Activated CD4-positive, alpha-beta memory T cell treated with anti-CD3 and anti-CD28 coated beads for 36 hours (primary cell): ENCODE measurements around the gene ARIH1. TPM values are rescaled to one million over a fixed set of nuclear protein-coding genes. Genes with fewer than 3 reads are reported as not detected.

Experiments
- CTCF ChIA-PET: fragments of 350-600 bp; sonication (Branson Sonifier 250); formaldehyde crosslinking; loops from one replicate; lab custom pipeline; 2021; ENCODE audit warnings: antibody characterized with exemption, inconsistent platforms; lab: Charles Lee
- POLR2A ChIA-PET: fragments of 350-600 bp; sonication (Branson Sonifier 250); formaldehyde crosslinking; loops from one replicate; lab custom pipeline; 2021; ENCODE audit warnings: antibody characterized with exemption; lab: Charles Lee
- DNase-seq: peaks from one replicate; pipeline ENCODE4 v3.0.0-alpha.2; 2020
- H3K27ac Mint-ChIP-seq: one replicate; pipeline ENCODE4 v1.8.0; 2021; ENCODE audit warnings: mixed read lengths
- H3K27me3 Mint-ChIP-seq: one replicate; pipeline ENCODE4 v1.8.0; 2021; ENCODE audit warnings: mixed read lengths
- H3K36me3 Mint-ChIP-seq: one replicate; pipeline ENCODE4 v1.8.0; 2021; ENCODE audit warnings: mixed read lengths
- H3K4me1 Mint-ChIP-seq: one replicate; pipeline ENCODE4 v1.8.0; 2021; ENCODE audit warnings: low read depth, mixed read lengths
- H3K4me3 Mint-ChIP-seq: one replicate; pipeline ENCODE4 v1.8.0; 2021; ENCODE audit warnings: mild to moderate bottlenecking, mixed read lengths
- H3K9me3 Mint-ChIP-seq: one replicate; pipeline ENCODE4 v1.8.0; 2021; ENCODE audit warnings: mixed read lengths
- intact Hi-C: fragments of 100-400 bp; cut with micrococcal nuclease; formaldehyde crosslinking; loops from one replicate; pipeline ENCODE4 v1.15.1; 2023
- total RNA-seq, 2 experiments: library from RNA; stranded (reverse); gene quantifications; one replicate each; pipeline ENCODE4 v1.2.3, GENCODE V29; 2021

Gene ARIH1
- total RNA-seq, 2 experiments from 2014 or later: 169 to 187 TPM

- Mint-ChIP-seq H3K4me3 (no peak overlapping the region), H3K9me3 (no peaks in the 10 kb centered on the region), H3K36me3 (peaks cover 15% of the 10 kb centered on the region), H3K27ac (no peak overlapping the region), H3K4me1 (peaks cover 66% of the 10 kb centered on the region), H3K27me3 (no peaks in the 10 kb centered on the region)
- POLR2A ChIA-PET: interaction anchor here (1.5 kb wide), 1 partner anchor 12 kb away, joined by 5 read pairs; no protein-coding TSS in a partner anchor
- intact Hi-C loops: no loop called here
- DNase-seq: no peak
- CTCF ChIA-PET: no interaction called here
These were observed 13.1 kb downstream of the ARIH1 start for GRCh38 chr15:72487070-72487797.

- intact Hi-C loops: no loop called here
- DNase-seq: no peak
- Mint-ChIP-seq H3K27ac (no peak overlapping the region), H3K9me3 (no peaks in the 10 kb centered on the region), H3K4me3 (no peak overlapping the region), H3K36me3 (peaks cover 7% of the 10 kb centered on the region), H3K4me1 (peaks cover 58% of the 10 kb centered on the region), H3K27me3 (no peaks in the 10 kb centered on the region)
- POLR2A ChIA-PET: no interaction called here
- CTCF ChIA-PET: interaction anchor here (1.3 kb wide), 1 partner anchor 234 kb away, joined by 4 read pairs; no protein-coding TSS in a partner anchor
These were observed 14.4 kb downstream of the ARIH1 start for GRCh38 chr15:72488558-72488957.

DNA sequence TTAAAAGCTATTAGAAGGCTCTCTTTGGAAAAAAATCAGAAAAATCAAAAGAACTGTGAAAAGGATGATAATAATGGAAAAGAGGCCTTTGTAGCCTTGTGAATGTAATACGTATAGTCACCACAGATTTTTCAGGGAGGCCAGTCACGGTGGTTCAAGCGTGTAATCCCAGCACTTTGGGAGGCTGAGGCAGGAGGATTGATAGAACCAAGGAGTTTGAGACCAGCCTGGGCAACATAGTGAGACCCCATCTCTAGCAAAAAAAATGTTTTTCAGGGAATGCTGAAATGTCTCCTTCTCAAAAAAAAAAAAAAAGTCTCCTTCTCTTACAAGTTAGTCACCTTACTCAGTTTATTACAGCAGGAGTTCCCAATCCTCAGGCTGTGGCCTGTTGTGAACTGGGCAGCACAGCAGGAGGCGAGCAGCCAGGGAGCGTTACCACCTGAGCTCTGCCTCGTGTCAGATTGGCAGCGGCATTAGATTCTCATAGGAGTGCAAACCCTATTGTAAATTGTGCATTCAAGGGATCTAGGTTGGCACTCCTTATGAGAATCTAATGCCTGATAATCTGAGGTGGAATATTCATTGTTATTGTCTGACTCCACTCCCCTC is 15.9 kb downstream of the ARIH1 start:
- Mint-ChIP-seq H3K4me3 (no peak overlapping the region), H3K36me3 (peaks cover 2% of the 10 kb centered on the region), H3K27me3 (no peaks in the 10 kb centered on the region), H3K4me1 (peaks cover 58% of the 10 kb centered on the region), H3K27ac (no peak overlapping the region), H3K9me3 (no peaks in the 10 kb centered on the region)
- no peak for DNase-seq
- intact Hi-C loops: no loop called here
- ChIA-PET POLR2A (no interaction called here), CTCF (no interaction called here)

- peaks cover 60% of the 10 kb centered on the region for H3K4me1 Mint-ChIP-seq
These were observed 17.6 kb downstream of the ARIH1 start for GRCh38 chr15:72491768-72492167.

GRCh38 chr15:72492733-72493132 is 18.6 kb downstream of the ARIH1 start:
- no peak overlapping the region for H3K27ac Mint-ChIP-seq
- H3K9me3 Mint-ChIP-seq: no peaks in the 10 kb centered on the region
- DNase-seq: no peak
- ChIA-PET POLR2A (interaction anchor here (2.0 kb wide), 1 partner anchor 17 kb away, joined by 6 read pairs; no protein-coding TSS in a partner anchor), CTCF (interaction anchor here (1.0 to 1.5 kb wide), 2 partner anchors 12 to 107 kb away, joined by 3 to 4 read pairs; no protein-coding TSS in a partner anchor)
- no peaks in the 10 kb centered on the region for H3K27me3 Mint-ChIP-seq
- peaks cover 62% of the 10 kb centered on the region for H3K4me1 Mint-ChIP-seq
- no peak overlapping the region for H3K4me3 Mint-ChIP-seq
- intact Hi-C loops: no loop called here
- peaks cover 2% of the 10 kb centered on the region for H3K36me3 Mint-ChIP-seq

More at GRCh38 chr15:72491768-72492167, 17.6 kb downstream of the ARIH1 start:
- ChIA-PET POLR2A (interaction anchor here (2.0 kb wide), 1 partner anchor 16 kb away, joined by 6 read pairs; no protein-coding TSS in a partner anchor), CTCF (interaction anchor here (1.0 kb wide), 2 partner anchors 11 to 179 kb away, joined by 3 read pairs; no protein-coding TSS in a partner anchor)
- Mint-ChIP-seq H3K27ac (no peak overlapping the region), H3K36me3 (peaks cover 2% of the 10 kb centered on the region), H3K27me3 (no peaks in the 10 kb centered on the region), H3K9me3 (no peaks in the 10 kb centered on the region), H3K4me3 (no peak overlapping the region)
- intact Hi-C loops: no loop called here
- DNase-seq: no peak

GRCh38 chr15:72493220-72493619 is 19.1 kb downstream of the ARIH1 start:
- Mint-ChIP-seq H3K4me1 (peaks cover 61% of the 10 kb centered on the region), H3K9me3 (no peaks in the 10 kb centered on the region), H3K27me3 (no peaks in the 10 kb centered on the region), H3K4me3 (no peak overlapping the region), H3K27ac (no peak overlapping the region), H3K36me3 (peaks cover 2% of the 10 kb centered on the region)
- ChIA-PET CTCF (interaction anchor here (0.6 to 1.5 kb wide), 2 partner anchors 28 to 107 kb away, joined by 3 to 4 read pairs; no protein-coding TSS in a partner anchor), POLR2A (interaction anchor here (2.0 kb wide), 1 partner anchor 18 kb away, joined by 6 read pairs; no protein-coding TSS in a partner anchor)
- intact Hi-C loops: no loop called here
- no peak for DNase-seq

- Mint-ChIP-seq H3K27ac (no peak overlapping the region), H3K9me3 (no peaks in the 10 kb centered on the region)
- intact Hi-C loops: no loop called here
These were observed 20.9 kb downstream of the ARIH1 start for GRCh38 chr15:72495007-72495406.

GRCh38 chr15:72496783-72497182 is 22.7 kb downstream of the ARIH1 start:
- DNase-seq: no peak
- no peak overlapping the region for H3K4me3 Mint-ChIP-seq
- ChIA-PET POLR2A (no interaction called here), CTCF (no interaction called here)
- peaks cover 5% of the 10 kb centered on the region for H3K36me3 Mint-ChIP-seq
- intact Hi-C loops: no loop called here
- no peaks in the 10 kb centered on the region for H3K9me3 Mint-ChIP-seq
- no peak overlapping the region for H3K27ac Mint-ChIP-seq
- peaks cover 55% of the 10 kb centered on the region for H3K4me1 Mint-ChIP-seq
- no peaks in the 10 kb centered on the region for H3K27me3 Mint-ChIP-seq

More at GRCh38 chr15:72495007-72495406, 20.9 kb downstream of the ARIH1 start:
- H3K4me1 Mint-ChIP-seq: peaks cover 60% of the 10 kb centered on the region
- CTCF ChIA-PET: interaction anchor here (1.9 kb wide), 1 partner anchor 22 kb away, joined by 8 read pairs; no protein-coding TSS in a partner anchor
- peaks cover 7% of the 10 kb centered on the region for H3K36me3 Mint-ChIP-seq
- no peak for DNase-seq
- H3K27me3 Mint-ChIP-seq: no peaks in the 10 kb centered on the region
- POLR2A ChIA-PET: interaction anchor here (0.6 kb wide), 1 partner anchor 9 kb away, joined by 3 read pairs; no protein-coding TSS in a partner anchor
- H3K4me3 Mint-ChIP-seq: no peak overlapping the region

DNA sequence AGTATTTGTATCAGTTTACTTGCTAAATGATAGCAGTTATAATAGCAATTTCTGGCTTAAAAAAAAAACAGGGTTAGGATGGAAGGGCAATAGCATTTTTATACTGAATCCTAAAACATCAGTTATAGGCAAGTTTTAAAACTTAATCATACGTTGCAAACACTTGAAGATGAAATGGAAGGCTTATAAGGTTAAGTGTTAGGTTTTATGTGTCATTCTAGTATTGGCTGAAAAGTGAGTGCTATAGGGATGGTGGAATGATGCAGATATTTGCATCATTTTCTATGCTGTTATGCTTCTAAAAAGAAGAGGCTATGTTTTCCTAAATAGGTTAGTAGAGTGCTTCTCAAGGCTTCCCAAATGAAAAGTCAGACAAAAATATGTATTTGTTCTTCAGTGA is 23.3 kb downstream of the ARIH1 start:
- intact Hi-C loops: no loop called here
- Mint-ChIP-seq H3K27ac (peak overlapping the region; percentile 33), H3K9me3 (no peaks in the 10 kb centered on the region), H3K4me3 (no peak overlapping the region), H3K4me1 (peaks cover 55% of the 10 kb centered on the region), H3K27me3 (no peaks in the 10 kb centered on the region), H3K36me3 (peaks cover 5% of the 10 kb centered on the region)
- DNase-seq: no peak
- ChIA-PET CTCF (no interaction called here), POLR2A (no interaction called here)

GRCh38 chr15:72502220-72502809 is 28.2 kb downstream of the ARIH1 start:
- Mint-ChIP-seq H3K9me3 (no peaks in the 10 kb centered on the region), H3K27ac (no peak overlapping the region), H3K36me3 (peaks cover 9% of the 10 kb centered on the region), H3K4me3 (no peak overlapping the region), H3K27me3 (no peaks in the 10 kb centered on the region), H3K4me1 (peaks cover 49% of the 10 kb centered on the region)
- no peak for DNase-seq
- intact Hi-C loops: no loop called here
- POLR2A ChIA-PET: no interaction called here
- CTCF ChIA-PET: no interaction called here

DNA sequence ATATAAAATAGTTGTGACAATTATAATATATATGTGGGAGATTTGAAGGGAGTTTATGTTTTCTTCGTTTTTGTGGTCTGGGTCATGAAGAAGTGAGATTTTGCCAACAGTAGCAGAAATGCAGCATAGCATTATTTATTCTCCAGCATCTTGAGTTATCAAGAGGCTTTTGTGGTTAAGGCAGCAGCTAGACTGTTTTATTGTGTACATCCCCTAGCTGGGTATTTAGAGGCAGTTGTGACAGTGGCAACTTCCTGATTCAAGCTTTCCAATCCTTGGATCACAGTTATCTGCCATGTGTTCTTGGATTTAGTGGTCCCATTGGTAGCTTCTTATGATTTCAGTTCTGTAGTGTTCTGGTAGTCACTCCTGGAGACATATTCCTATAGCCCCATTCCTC is 29.0 kb downstream of the ARIH1 start:
- H3K9me3 Mint-ChIP-seq: no peaks in the 10 kb centered on the region
- no peak overlapping the region for H3K4me3 Mint-ChIP-seq
- H3K36me3 Mint-ChIP-seq: peaks cover 10% of the 10 kb centered on the region
- ChIA-PET CTCF (no interaction called here), POLR2A (no interaction called here)
- peaks cover 43% of the 10 kb centered on the region for H3K4me1 Mint-ChIP-seq
- H3K27me3 Mint-ChIP-seq: no peaks in the 10 kb centered on the region
- intact Hi-C loops: no loop called here
- no peak overlapping the region for H3K27ac Mint-ChIP-seq
- DNase-seq: no peak
